NT2/D1 (cell line): ENCODE data around the gene CNTN6.

Experiments used
- SUZ12 ChIP-seq: IDR thresholded peaks from 2 replicates; pipeline ENCODE4 v1.6.1; 2011; ENCODE audit not compliant: insufficient read length, insufficient read depth; ENCODE audit errors: extremely low read depth
- YY1 ChIP-seq: IDR thresholded peaks from 2 replicates; pipeline ENCODE4 v1.6.1; 2011; ENCODE audit not compliant: insufficient read length, insufficient read depth
- ZNF274 ChIP-seq: IDR thresholded peaks from 2 replicates; pipeline ENCODE4 v1.6.1; 2011; ENCODE audit warnings: mild to moderate bottlenecking, low read depth, low read length

DNA sequence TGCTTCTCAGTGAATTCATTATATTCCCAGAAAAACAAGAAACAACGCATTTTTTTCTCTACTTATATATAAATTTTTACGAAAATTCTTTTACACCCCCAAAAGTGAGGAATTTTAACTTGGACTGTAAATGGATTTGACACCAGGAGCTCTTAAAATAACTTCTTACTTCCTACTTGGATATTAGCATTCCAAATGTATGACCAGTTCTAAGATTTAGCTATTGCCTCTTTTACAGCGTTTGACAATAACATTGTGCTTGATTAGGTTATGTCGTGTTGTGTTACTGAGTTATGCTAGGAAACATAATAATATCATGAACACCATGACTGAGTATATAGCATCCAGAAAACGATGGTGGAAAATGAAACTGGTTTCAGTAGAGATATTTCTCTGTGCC lies 177.0 kb downstream of the CNTN6 start:
- no peak for TF ChIP-seq ZNF274
- no peak for TF ChIP-seq SUZ12
- TF ChIP-seq YY1: no peak
